Spinal cord (tissue), 10 donors: ENCODE results near the gene DNALI1. TPM values are rescaled to one million over a fixed set of nuclear protein-coding genes. Genes with fewer than 3 reads are reported as not detected.

Experiments used
- DNase-seq, 6 donors: peaks; one replicate each; pipeline versions ENCODE4 v3.0.0 to v3.0.0-alpha.2; 2013 to 2015; ENCODE audit warnings: low spot score in 6 of 6, low read depth in 4 of 6
- H3K27ac ChIP-seq: one replicate; pipeline ENCODE4 v1.5.1; 2013; ENCODE audit warnings: low read depth, low read length, control low read depth
- H3K27me3 ChIP-seq: one replicate; pipeline ENCODE4 v1.6.1; 2013; ENCODE audit warnings: low read length; ENCODE audit not compliant: control insufficient read depth, insufficient read depth
- H3K36me3 ChIP-seq: one replicate; pipeline ENCODE4 v1.6.1; 2013; ENCODE audit warnings: low read length; ENCODE audit not compliant: control insufficient read depth, insufficient read depth
- H3K4me1 ChIP-seq: one replicate; pipeline ENCODE4 v1.6.1; 2013; ENCODE audit warnings: low read length; ENCODE audit not compliant: control insufficient read depth, insufficient read depth
- H3K4me3 ChIP-seq: one replicate; pipeline ENCODE4 v1.5.1; 2013; ENCODE audit warnings: low read depth, low read length, control low read depth
- H3K9me3 ChIP-seq: one replicate; pipeline ENCODE4 v1.6.1; 2013; ENCODE audit warnings: low read length; ENCODE audit not compliant: control insufficient read depth, insufficient read depth
- WGBS: methylation state at CpG from one replicate; pipeline ENCODE4 v1.1.5; 2013; ENCODE audit warnings: missing lambda C conversion rate; ENCODE audit not compliant: insufficient coverage; 5-methylcytosine and 5-hydroxymethylcytosine counted together
- polyA plus RNA-seq, 2 donors: library from polyadenylated mRNA; unstranded; fragments of 120-200 nt; gene quantifications; one replicate each; pipeline ENCODE4 v1.2.1, GENCODE V29; 2013; ENCODE audit not compliant: insufficient read length in 2 of 2
- total RNA-seq, 2 donors: library from RNA; depleted of rRNA in 1 of 2; stranded (reverse); fragments of 120-200 nt in 1 of 2; fragments of >200 nt in 1 of 2; gene quantifications; one replicate each; pipeline versions ENCODE4 v1.2.3 to v1.2.4, GENCODE V29; 2013 to 2014
- donor health status: healthy.

DNALI1 gene
- total and polyA plus RNA-seq, 4 donors, result 4.7 to 59.7 (median 51.8) TPM

GRCh38 chr1:37595440-37596181 lies 38.9 kb downstream of the DNALI1 start, which contains the start of gene GNL2:
GNL2 (minus strand) TSS chr1:37595937; CDS start chr1:37595822, 115 bp downstream.
- peaks cover 5% of the 10 kb centered on the region for H3K4me1 ChIP-seq
- H3K27me3 ChIP-seq, result no peaks in the 10 kb centered on the region
- H3K36me3 ChIP-seq, result peaks cover 5% of the 10 kb centered on the region
- peak within 1 kb of the TSS; percentile 87 for H3K4me3 ChIP-seq
- WGBS, result under 1% methylated on average over 50 of the region's 51 CpGs
- H3K27ac ChIP-seq, result peak within 1 kb of the TSS; percentile 85
- DNase-seq, result peak; percentile 93 to 99 (median 96)
- no peaks in the 10 kb centered on the region for H3K9me3 ChIP-seq

GRCh38 chr1:37596182-37596667 lies 39.5 kb downstream of the DNALI1 start:
- H3K4me1 ChIP-seq, result peaks cover 5% of the 10 kb centered on the region
- peak overlapping the region; percentile 85 for H3K27ac ChIP-seq
- DNase-seq, result no peak
- WGBS, result no CpG with 5 or more reads among the region's 3 CpGs
- no peaks in the 10 kb centered on the region for H3K27me3 ChIP-seq
- H3K9me3 ChIP-seq, result no peaks in the 10 kb centered on the region
- peak overlapping the region; percentile 87 for H3K4me3 ChIP-seq
- H3K36me3 ChIP-seq, result peaks cover 5% of the 10 kb centered on the region

GRCh38 chr1:37599940-37600339 lies 43.2 kb downstream of the DNALI1 start:
- Histone ChIP-seq H3K4me3 (no peak overlapping the region), H3K9me3 (no peaks in the 10 kb centered on the region), H3K27ac (no peak overlapping the region), H3K27me3 (peaks cover 9% of the 10 kb centered on the region), H3K36me3 (no peaks in the 10 kb centered on the region), H3K4me1 (no peaks in the 10 kb centered on the region)
- WGBS, result 37% methylated on average over 4 of the region's 5 CpGs
- DNase-seq, result peak in 3 of 6 donors; percentile 7 to 89 (median 8)

GRCh38 chr1:37601441-37601840 lies 44.7 kb downstream of the DNALI1 start:
- peaks cover 12% of the 10 kb centered on the region for H3K27me3 ChIP-seq
- no peaks in the 10 kb centered on the region for H3K9me3 ChIP-seq
- no peaks in the 10 kb centered on the region for H3K36me3 ChIP-seq
- H3K27ac ChIP-seq, result no peak overlapping the region
- DNase-seq, result no peak
- no peak overlapping the region for H3K4me3 ChIP-seq
- H3K4me1 ChIP-seq, result no peaks in the 10 kb centered on the region

- peaks cover 17% of the 10 kb centered on the region for H3K27me3 ChIP-seq
- no peaks in the 10 kb centered on the region for H3K9me3 ChIP-seq
- no peak overlapping the region for H3K27ac ChIP-seq
- H3K4me3 ChIP-seq, result no peak overlapping the region
- 25% methylated on average over 6 of the region's 8 CpGs for WGBS
- no peaks in the 10 kb centered on the region for H3K4me1 ChIP-seq
- no peaks in the 10 kb centered on the region for H3K36me3 ChIP-seq
- DNase-seq, result peak in 2 of 6 donors; percentile 46 to 57
Measured at GRCh38 chr1:37602750-37603694, 46.3 kb downstream of the DNALI1 start.

GRCh38 chr1:37605061-37605650 lies 48.4 kb downstream of the DNALI1 start:
- no peak for DNase-seq
- no peak overlapping the region for H3K4me3 ChIP-seq
- no peaks in the 10 kb centered on the region for H3K4me1 ChIP-seq
- 71% methylated on average over 12 of the region's 12 CpGs for WGBS
- H3K27me3 ChIP-seq, result peaks cover 26% of the 10 kb centered on the region
- H3K9me3 ChIP-seq, result no peaks in the 10 kb centered on the region
- H3K27ac ChIP-seq, result no peak overlapping the region
- no peaks in the 10 kb centered on the region for H3K36me3 ChIP-seq

GRCh38 chr1:37605806-37606474 lies 49.2 kb downstream of the DNALI1 start:
- Histone ChIP-seq H3K4me1 (no peaks in the 10 kb centered on the region), H3K36me3 (no peaks in the 10 kb centered on the region), H3K27me3 (peaks cover 26% of the 10 kb centered on the region), H3K27ac (no peak overlapping the region), H3K4me3 (no peak overlapping the region), H3K9me3 (no peaks in the 10 kb centered on the region)
- DNase-seq, result peak in 1 of 6 donors; percentile 3
- WGBS, result 82% methylated on average over 9 of the region's 9 CpGs

- Histone ChIP-seq H3K4me1 (no peaks in the 10 kb centered on the region), H3K9me3 (no peaks in the 10 kb centered on the region), H3K4me3 (no peak overlapping the region), H3K27ac (no peak overlapping the region), H3K36me3 (no peaks in the 10 kb centered on the region), H3K27me3 (peaks cover 23% of the 10 kb centered on the region)
- 88% methylated on average over 14 of the region's 15 CpGs for WGBS
- DNase-seq, result no peak
Measured at GRCh38 chr1:37606481-37607263, 49.9 kb downstream of the DNALI1 start.
